K562 (cell line): ENCODE results near the gene TTC38. TPM values are rescaled to one million over a fixed set of nuclear protein-coding genes. Genes with fewer than 3 reads are reported as not detected.

Experiments used
- ATF6 ChIP-seq: sonication (generic); formaldehyde crosslinking; IDR thresholded peaks from 2 replicates; pipeline ENCODE4 v1.4.0; 2020; ENCODE audit warnings: mild to moderate bottlenecking, missing genetic modification reagents
- ETS2 ChIP-seq: IDR thresholded peaks from 2 replicates; pipeline ENCODE4 v1.6.1; 2016; ENCODE audit warnings: borderline replicate concordance, missing genetic modification characterization, mild to moderate bottlenecking, moderate library complexity, missing compliant biosample characterization; ENCODE audit not compliant: poor library complexity, severe bottlenecking
- SMAD3 ChIP-seq: fragments of 450-650 bp; formaldehyde crosslinking; conservative IDR thresholded peaks from 2 replicates; pipeline ENCODE4 v1.4.0; 2020; ENCODE audit warnings: mild to moderate bottlenecking
- SMC3 ChIP-seq: conservative IDR thresholded peaks from 2 replicates; pipeline ENCODE4 v1.6.1; 2011; ENCODE audit warnings: low read depth, low read length, improper control_type of control experiment; ENCODE audit not compliant: insufficient read depth
- TCF7 ChIP-seq: sonication (generic); IDR thresholded peaks from 2 replicates; pipeline ENCODE4 v1.6.1; 2016; ENCODE audit warnings: antibody characterized with exemption, borderline replicate concordance
- ZNF133 ChIP-seq: fragments of 250-450 bp; sonication (Bioruptor Pico); IDR thresholded peaks from 2 replicates; pipeline ENCODE4 v1.4.0; 2020; ENCODE audit warnings: mild to moderate bottlenecking
- polyA plus RNA-seq, 8 experiments: library from polyadenylated mRNA; depleted of rRNA in 4 of 8; stranded (reverse) in 5 of 8; unstranded in 3 of 8; fragments of >200 nt; fragmentation: Nextera tagmentation in 2 of 8; fragmentation: Illumina TruSeq in 1 of 8; extraction: Ambion mirVana in 2 of 8; extraction: Trizol in 1 of 8; gene quantifications; 2 replicates each; pipeline versions ENCODE4 v1.2.1 to v1.2.3, GENCODE V29; 2011 to 2014; ENCODE audit warnings: inconsistent platforms in 1 of 8, missing spikeins in 1 of 8
- total RNA-seq, 7 experiments: library from RNA; depleted of rRNA in 6 of 7; stranded (reverse); fragments of >200 nt in 6 of 7; fragmentation: Illumina TruSeq in 2 of 7; extraction: Trizol in 2 of 7; gene quantifications; 2 replicates each; pipeline versions ENCODE4 v1.2.1 to v1.2.3, GENCODE V29; 2011 to 2021; ENCODE audit warnings: low replicate concordance in 1 of 7
- TF ChIP-seq, protein P1 (sequence below), 2 experiments: fragments of 450-650 bp; formaldehyde crosslinking in 1 of 2; IDR thresholded peaks; 2 replicates each; pipeline versions ENCODE4 v1.4.0 to v1.6.1; 2014 to 2020; ENCODE audit warnings: mild to moderate bottlenecking in 2 of 2, borderline replicate concordance in 1 of 2, low read depth in 1 of 2
- TF ChIP-seq, protein P2 (sequence below): sonication (generic); formaldehyde crosslinking; IDR thresholded peaks from 2 replicates; pipeline ENCODE4 v1.8.1; 2022; ENCODE audit warnings: missing genetic modification reagents
- TF ChIP-seq, protein P3 (sequence below): fragments of 250-450 bp; sonication (Bioruptor Pico); IDR thresholded peaks from 2 replicates; pipeline ENCODE4 v1.4.0; 2020; ENCODE audit warnings: borderline replicate concordance
- TF ChIP-seq, protein P4 (sequence below): fragments of 450-650 bp; IDR thresholded peaks from one replicate; pipeline ENCODE4 v1.6.1; 2018; ENCODE audit warnings: mild to moderate bottlenecking, moderate library complexity; ENCODE audit not compliant: partially characterized antibody

Gene TTC38
- total and polyA plus RNA-seq, 9 of the 15 experiments (the other 6 are each of a cell fraction or from before 2014, with no cell fraction given): 0.84 to 28.4 (median 18.1) TPM

DNA sequence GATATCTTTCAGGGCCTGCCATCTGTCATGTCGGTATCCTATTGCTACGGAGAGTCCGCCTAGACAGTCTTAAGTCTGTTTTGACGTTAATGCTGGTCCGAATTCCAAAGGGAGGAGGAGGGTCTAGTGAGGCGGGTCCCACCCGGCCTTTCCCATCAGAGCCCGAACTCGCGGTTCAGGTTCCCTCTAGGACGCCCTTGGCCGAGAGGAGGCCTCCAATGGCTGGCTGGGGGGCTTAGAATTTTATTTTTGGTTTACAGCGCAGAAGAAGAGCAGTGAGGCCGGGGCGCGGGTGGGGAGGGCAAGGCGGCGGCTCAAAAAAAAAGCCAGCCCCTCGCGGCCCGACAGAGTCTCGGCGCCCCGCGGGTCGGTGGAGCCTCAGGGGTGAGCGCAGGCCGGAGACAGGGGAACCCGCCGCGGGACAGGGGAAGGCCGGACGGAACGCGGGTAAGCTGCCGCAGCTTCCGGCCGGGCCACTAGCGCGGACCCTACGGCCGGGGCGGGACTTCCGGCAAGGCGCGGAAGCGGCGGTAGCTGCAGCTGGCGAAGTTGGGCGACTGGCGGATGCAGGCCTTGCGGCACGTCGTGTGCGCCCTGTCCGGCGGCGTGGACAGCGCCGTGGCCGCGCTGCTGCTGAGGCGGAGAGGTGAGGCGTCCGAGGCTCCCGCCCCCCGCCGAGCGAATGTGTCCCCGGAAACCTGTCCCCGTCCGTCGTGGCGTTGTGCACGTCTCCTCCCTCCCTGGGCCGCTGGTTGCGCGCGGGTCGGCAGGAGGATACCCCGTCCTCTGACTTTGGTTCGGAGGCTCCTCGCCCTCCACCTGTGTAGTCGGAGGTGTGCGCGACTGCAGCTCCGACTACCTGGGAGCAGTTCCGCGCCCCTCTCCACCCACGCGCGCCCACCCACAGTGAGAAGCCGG, 67.7 kb downstream of the TTC38 start, which contains the start of gene TRMU (continued):
- TF ChIP-seq, protein P1, sequence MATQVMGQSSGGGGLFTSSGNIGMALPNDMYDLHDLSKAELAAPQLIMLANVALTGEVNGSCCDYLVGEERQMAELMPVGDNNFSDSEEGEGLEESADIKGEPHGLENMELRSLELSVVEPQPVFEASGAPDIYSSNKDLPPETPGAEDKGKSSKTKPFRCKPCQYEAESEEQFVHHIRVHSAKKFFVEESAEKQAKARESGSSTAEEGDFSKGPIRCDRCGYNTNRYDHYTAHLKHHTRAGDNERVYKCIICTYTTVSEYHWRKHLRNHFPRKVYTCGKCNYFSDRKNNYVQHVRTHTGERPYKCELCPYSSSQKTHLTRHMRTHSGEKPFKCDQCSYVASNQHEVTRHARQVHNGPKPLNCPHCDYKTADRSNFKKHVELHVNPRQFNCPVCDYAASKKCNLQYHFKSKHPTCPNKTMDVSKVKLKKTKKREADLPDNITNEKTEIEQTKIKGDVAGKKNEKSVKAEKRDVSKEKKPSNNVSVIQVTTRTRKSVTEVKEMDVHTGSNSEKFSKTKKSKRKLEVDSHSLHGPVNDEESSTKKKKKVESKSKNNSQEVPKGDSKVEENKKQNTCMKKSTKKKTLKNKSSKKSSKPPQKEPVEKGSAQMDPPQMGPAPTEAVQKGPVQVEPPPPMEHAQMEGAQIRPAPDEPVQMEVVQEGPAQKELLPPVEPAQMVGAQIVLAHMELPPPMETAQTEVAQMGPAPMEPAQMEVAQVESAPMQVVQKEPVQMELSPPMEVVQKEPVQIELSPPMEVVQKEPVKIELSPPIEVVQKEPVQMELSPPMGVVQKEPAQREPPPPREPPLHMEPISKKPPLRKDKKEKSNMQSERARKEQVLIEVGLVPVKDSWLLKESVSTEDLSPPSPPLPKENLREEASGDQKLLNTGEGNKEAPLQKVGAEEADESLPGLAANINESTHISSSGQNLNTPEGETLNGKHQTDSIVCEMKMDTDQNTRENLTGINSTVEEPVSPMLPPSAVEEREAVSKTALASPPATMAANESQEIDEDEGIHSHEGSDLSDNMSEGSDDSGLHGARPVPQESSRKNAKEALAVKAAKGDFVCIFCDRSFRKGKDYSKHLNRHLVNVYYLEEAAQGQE (IDR thresholded peaks at IDR 0.05; ENCODE audit: borderline replicate concordance): no peak
- TF ChIP-seq, protein P1 (CRISPR knock-in tag; IDR thresholded peaks at IDR 0.05; ENCODE audit: low read depth): peak; percentile 68; the same call in 1 of the 2 replicates
- TF ChIP-seq, protein P2, sequence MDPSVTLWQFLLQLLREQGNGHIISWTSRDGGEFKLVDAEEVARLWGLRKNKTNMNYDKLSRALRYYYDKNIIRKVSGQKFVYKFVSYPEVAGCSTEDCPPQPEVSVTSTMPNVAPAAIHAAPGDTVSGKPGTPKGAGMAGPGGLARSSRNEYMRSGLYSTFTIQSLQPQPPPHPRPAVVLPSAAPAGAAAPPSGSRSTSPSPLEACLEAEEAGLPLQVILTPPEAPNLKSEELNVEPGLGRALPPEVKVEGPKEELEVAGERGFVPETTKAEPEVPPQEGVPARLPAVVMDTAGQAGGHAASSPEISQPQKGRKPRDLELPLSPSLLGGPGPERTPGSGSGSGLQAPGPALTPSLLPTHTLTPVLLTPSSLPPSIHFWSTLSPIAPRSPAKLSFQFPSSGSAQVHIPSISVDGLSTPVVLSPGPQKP (CRISPR knock-in tag): no peak
- no peak for TF ChIP-seq ETS2 (tag)
- TF ChIP-seq SMC3: no peak
- no peak for TF ChIP-seq SMAD3 (CRISPR knock-in tag)
- no peak for TF ChIP-seq ZNF133 (CRISPR knock-in tag)
- no peak for TF ChIP-seq TCF7
- TF ChIP-seq ATF6 (CRISPR knock-in tag): peak; percentile 68; the same call in 1 of the 2 replicates
- TF ChIP-seq, protein P3, sequence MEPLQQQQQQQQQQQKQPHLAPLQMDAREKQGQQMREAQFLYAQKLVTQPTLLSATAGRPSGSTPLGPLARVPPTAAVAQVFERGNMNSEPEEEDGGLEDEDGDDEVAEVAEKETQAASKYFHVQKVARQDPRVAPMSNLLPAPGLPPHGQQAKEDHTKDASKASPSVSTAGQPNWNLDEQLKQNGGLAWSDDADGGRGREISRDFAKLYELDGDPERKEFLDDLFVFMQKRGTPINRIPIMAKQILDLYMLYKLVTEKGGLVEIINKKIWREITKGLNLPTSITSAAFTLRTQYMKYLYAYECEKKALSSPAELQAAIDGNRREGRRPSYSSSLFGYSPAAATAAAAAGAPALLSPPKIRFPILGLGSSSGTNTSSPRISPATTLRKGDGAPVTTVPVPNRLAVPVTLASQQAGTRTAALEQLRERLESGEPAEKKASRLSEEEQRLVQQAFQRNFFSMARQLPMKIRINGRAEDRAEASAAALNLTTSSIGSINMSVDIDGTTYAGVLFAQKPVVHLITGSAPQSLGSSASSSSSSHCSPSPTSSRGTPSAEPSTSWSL (CRISPR knock-in tag): no peak
- TF ChIP-seq, protein P4, sequence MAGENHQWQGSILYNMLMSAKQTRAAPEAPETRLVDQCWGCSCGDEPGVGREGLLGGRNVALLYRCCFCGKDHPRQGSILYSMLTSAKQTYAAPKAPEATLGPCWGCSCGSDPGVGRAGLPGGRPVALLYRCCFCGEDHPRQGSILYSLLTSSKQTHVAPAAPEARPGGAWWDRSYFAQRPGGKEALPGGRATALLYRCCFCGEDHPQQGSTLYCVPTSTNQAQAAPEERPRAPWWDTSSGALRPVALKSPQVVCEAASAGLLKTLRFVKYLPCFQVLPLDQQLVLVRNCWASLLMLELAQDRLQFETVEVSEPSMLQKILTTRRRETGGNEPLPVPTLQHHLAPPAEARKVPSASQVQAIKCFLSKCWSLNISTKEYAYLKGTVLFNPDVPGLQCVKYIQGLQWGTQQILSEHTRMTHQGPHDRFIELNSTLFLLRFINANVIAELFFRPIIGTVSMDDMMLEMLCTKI: no peak
